Measurements from ENCODE around the gene KLHDC4.

GRCh38 chr16:87703835-87704375 lies 61.9 kb downstream of the KLHDC4 start:
- TF ChIP-seq CTCF (IDR thresholded peaks at IDR 0.05) (no peak), EZH2 (IDR thresholded peaks at IDR 0.05; ENCODE audit: borderline replicate concordance, insufficient read depth, low read depth, low read length, poor library complexity, severe bottlenecking) (no peak)

Measured in B cell (primary cell).